ENCODE results near the gene PLCB3.
A peak's percentile ranks its signal among the peaks of the same experiment; 100 is the strongest.

PLCB3 gene

DNA sequence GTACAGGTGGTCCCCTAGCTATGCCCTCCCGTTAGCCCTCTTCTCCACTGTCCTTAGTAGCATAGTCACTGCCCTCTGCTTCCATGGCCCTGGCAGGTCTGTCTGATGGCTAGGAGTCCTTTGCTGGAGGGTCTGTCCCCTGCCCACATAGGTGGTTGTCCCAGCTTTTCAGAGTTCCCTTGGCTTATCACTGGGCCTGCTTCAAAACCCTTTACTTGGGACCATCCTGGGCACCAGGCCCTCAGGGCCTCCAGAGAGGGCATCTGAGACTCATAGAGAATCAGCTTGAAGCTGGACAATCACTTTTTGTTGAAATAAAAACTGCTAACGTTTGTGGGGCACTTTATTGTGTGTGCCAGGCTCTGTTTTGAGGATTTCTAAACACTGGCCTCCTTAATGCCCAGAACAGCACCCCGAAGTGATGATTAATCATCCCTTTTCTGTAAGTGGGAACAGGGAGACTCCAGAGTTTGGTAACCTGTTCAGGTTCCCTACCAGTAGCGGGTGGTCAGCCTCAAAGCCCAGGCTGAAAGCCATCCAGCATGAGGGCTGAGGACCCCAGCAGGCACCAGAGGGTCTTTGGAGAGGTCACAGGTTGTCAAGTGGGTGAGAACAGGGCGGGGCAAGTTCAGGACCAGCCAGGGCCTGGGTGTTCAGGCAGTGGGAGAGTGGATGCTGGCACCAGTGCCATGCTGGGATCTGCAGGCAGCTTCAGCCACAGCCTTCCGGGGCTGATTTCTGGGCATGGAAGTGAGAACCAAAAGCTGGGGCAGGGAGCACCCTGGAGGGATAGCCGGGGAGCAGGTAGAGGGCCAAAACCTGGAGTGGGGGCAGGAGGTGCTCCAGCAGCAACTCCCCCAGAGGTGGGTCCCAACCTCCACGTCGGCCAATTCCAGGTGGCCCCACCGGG lies 39.3 kb downstream of the PLCB3 start:
- DNase-seq, result no peak

DNA sequence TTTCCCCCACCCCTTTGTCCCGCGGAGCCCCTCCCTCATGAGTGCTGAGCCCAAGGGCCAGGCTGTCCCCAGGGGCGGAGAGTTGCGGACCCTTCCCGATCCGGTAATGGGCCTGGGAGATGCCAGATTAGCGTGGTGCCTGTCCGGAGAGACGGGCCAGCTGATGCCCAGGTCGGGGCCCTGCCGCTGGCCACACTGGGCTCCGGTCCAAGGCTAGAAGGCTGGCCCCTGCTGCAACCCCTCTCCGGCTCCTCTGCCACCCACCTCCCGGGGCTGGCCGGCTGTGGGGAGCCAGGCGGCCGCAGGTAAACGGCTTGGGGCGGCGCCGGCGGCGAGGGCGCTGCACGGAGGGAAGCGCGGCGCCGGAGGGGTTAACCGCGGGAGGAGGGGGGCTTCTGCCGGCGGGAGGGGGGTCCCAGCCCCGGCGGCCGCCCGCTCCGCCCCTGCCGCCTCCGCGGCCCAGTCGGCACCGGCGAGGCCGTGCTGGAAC lies 40.0 kb downstream of the PLCB3 start, which contains the start of gene KCNK4:
Gene KCNK4, plus strand, starts transcription at position 41 of the 490 bp plus-strand sequence. CDS start 1,717 bp downstream, outside the sequence.
- no peak for DNase-seq

DNA sequence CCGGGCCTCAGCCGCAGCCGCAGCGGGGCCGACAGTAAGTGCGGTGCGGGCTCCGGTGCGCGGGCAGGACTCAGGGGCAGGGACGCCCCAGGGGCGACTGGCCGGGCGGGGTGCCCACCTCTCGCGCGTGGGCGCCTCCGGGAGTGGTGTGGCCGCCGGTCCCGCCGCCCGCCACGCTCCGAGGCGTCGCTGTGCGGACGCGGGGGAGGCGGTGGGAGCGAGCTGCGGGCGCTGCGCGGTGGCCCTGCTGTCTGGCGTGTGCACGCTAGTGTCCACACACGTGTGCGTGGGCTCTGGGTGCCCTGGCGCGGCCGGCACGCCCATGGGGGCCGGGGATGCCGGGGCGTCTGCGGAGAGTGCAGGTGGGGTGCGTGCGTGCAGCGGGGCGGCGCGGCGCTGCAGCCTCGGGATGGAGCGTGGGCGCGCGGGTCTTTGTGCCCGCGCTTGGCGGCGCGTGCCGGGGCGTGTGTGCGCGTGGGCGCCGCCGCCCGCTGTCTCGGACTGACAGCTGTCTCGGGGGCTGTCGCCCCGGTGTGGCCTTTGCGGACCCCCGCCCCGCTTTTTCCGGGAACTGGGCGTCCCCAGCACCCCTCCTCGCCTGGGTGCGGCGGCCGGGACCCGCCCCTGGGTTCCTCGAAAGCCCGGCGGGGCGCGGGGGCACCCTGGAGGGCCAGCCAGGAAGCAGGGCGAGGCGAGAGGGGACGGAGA lies 40.6 kb downstream of the PLCB3 start:
- no peak for DNase-seq

GRCh38 chr11:64292460-64293254 lies 41.3 kb downstream of the PLCB3 start:
- no peak for DNase-seq

GRCh38 chr11:64294774-64295173 lies 43.4 kb downstream of the PLCB3 start:
- DNase-seq, result no peak

DNA sequence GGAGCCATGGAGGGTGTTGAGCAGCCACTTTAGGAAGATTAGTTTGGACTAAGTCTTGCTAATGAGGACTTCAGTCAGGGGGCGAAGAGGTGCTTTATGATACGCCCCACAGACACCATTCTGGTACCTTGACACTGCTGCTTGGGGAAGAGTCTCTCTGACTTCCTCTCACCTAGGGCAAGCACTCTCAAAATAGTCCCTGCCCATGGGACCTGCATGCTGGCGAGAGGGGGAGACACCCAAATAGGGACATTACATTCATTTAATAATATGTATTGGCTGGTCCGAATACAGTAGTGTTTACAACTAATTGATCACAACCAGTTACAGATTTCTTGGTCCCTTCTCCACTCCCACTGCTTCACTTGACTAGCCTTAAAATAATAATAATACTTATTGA lies 44.4 kb downstream of the PLCB3 start:
- no peak for DNase-seq

- DNase-seq, result no peak
Observed at GRCh38 chr11:64296236-64296635, 44.9 kb downstream of the PLCB3 start.

DNA sequence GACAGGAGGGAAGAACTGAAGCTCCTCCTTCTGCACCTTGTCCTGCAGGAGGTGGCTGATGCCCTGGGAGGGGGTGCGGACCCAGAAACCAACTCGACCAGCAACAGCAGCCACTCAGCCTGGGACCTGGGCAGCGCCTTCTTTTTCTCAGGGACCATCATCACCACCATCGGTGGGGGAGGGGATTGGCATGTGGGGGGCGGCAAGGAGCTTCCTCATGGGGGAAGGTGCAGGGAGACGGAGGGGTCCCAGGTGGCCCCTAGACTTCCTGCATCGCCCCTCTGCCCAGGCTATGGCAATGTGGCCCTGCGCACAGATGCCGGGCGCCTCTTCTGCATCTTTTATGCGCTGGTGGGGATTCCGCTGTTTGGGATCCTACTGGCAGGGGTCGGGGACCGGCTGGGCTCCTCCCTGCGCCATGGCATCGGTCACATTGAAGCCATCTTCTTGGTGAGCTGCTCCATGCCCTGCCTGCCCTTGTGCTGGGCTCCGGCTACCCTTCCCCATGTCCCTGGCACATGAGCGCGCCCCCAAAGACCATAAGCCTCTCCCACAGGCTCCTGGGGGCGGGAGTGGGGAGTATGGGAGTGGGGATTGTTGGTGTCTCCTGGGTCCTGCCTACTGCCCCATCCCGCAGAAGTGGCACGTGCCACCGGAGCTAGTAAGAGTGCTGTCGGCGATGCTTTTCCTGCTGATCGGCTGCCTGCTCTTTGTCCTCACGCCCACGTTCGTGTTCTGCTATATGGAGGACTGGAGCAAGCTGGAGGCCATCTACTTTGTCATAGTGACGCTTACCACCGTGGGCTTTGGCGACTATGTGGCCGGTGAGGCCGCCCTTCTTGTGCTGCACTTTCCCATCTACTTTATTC lies 45.7 kb downstream of the PLCB3 start:
- DNase-seq, result no peak

- DNase-seq, result no peak
Observed at GRCh38 chr11:64297699-64298358, 46.5 kb downstream of the PLCB3 start.

- DNase-seq, result no peak
Observed at GRCh38 chr11:64298966-64299846, 47.9 kb downstream of the PLCB3 start.

- peak; percentile 50 for DNase-seq
Observed at GRCh38 chr11:64299847-64300648, 48.7 kb downstream of the PLCB3 start, which contains the start of gene CATSPERZ. Gene CATSPERZ (plus strand): TSS chr11:64300358. CDS start chr11:64300411, 53 bp downstream.

GRCh38 chr11:64303109-64304031 lies 52.0 kb downstream of the PLCB3 start:
- DNase-seq, result no peak

GRCh38 chr11:64304032-64304315 lies 52.6 kb downstream of the PLCB3 start:
- no peak for DNase-seq

GRCh38 chr11:64304316-64305072 lies 53.2 kb downstream of the PLCB3 start:
- peak; percentile 97 for DNase-seq

DNA sequence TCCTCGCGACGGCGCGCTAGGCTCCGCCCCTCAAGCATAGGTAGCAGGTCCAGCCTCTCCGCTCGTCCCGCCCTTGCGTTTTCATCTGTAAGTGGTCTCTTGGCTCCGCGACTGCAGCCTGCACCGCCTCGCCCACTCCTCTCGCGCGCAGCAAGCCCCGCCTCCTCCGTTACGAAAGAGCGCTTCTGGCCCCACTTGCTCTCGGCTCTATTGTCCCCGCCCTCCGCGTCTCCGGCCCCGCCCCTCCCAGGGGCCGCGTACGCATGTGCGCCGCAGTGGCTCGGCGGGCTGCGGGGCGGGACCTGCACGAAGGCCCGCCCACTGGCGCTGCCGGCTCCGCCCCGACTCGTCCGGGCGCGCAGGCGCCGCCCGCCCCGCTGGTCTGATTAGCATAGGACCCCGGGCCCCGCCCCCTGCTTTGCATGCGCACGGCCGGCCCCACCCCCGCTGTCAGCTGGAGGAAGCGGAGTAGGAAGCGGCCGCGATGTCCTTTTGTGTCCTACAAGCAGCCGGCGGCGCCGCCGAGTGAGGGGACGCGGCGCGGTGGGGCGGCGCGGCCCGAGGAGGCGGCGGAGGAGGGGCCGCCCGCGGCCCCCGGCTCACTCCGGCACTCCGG lies 53.9 kb downstream of the PLCB3 start, which contains the start of gene ESRRA:
Gene ESRRA, plus strand, starts transcription at position 450 of the 616 bp plus-strand sequence. CDS start 1,656 bp downstream, outside the sequence.
- DNase-seq, result peak; percentile 100

GRCh38 chr11:64305691-64306562 lies 54.6 kb downstream of the PLCB3 start:
- peak; percentile 84 for DNase-seq
